Stomach (tissue), 9 donors: ENCODE measurements around the gene SLC16A2. TPM values are rescaled to one million over a fixed set of nuclear protein-coding genes. Genes with fewer than 3 reads are reported as not detected.

ENCODE experiments used
- DNase-seq, 2 donors: peaks; one replicate each; pipeline versions ENCODE4 v3.0.0 to v3.0.0-alpha.2; 2013 to 2019
- H3K27ac ChIP-seq, 5 donors: fragments of 200-600 bp in 4 of 5; sonication (generic) in 4 of 5; one replicate each; pipeline ENCODE4 v1.5.1; 2013 to 2019; ENCODE audit warnings: mild to moderate bottlenecking in 1 of 5, moderate library complexity in 1 of 5
- H3K27me3 ChIP-seq, 3 donors: fragments of 200-600 bp; sonication (generic); one replicate each; pipeline ENCODE4 v1.5.1; 2017 to 2019; ENCODE audit warnings: mixed run types in 1 of 3
- H3K36me3 ChIP-seq, 4 donors: fragments of 200-600 bp; sonication (generic); 1 replicate in 3 of 4; 2 replicates in 1 of 4; pipeline ENCODE4 v1.5.1; 2016 to 2019
- H3K4me1 ChIP-seq, 4 donors: fragments of 200-600 bp; sonication (generic); one replicate each; pipeline ENCODE4 v1.5.1; 2016 to 2019
- H3K4me3 ChIP-seq, 4 donors: fragments of 200-600 bp; sonication (generic) in 3 of 4; one replicate each; pipeline ENCODE4 v1.5.1; 2016 to 2019; ENCODE audit warnings: mild to moderate bottlenecking in 1 of 4
- H3K9me3 ChIP-seq, 4 donors: fragments of 200-600 bp; sonication (generic); one replicate each; pipeline ENCODE4 v1.5.1; 2016 to 2019
- EP300 ChIP-seq: sonication (generic); formaldehyde crosslinking; IDR thresholded peaks from one replicate; pipeline ENCODE4 v1.6.1; 2017; ENCODE audit warnings: antibody characterized with exemption
- POLR2A ChIP-seq, 4 donors: fragments of 450-650 bp; IDR thresholded peaks; one replicate each; pipeline ENCODE4 v1.6.1; 2016; ENCODE audit warnings: antibody characterized with exemption in 4 of 4, control low read depth in 2 of 4, mild to moderate bottlenecking in 1 of 4, moderate library complexity in 1 of 4
- POLR2AphosphoS5 ChIP-seq, 3 donors: sonication (generic); formaldehyde crosslinking; IDR thresholded peaks; one replicate each; pipeline ENCODE4 v1.6.1; 2016; ENCODE audit warnings: antibody characterized with exemption in 3 of 3
- WGBS, 5 donors: extraction: QIAGEN DNeasy Blood & Tissue Kit in 3 of 5; methylation state at CpG; one replicate each; pipeline versions ENCODE4 v1.1.5 to v1.1.7; 2013 to 2018; 5-methylcytosine and 5-hydroxymethylcytosine counted together
- intact Hi-C: fragments of 100-400 bp; cut with DNase I; formaldehyde crosslinking; loops from one replicate; pipeline ENCODE4 v1.15.1; 2023; ENCODE audit warnings: low total_unique reads
- polyA plus RNA-seq, 3 donors: library from polyadenylated mRNA; stranded (reverse); fragments of 200-250 nt; gene quantifications; one replicate each; pipeline ENCODE4 v1.2.3, GENCODE V29; 2013
- total RNA-seq, 5 donors: library from RNA; depleted of rRNA; stranded (reverse); fragments of >200 nt; gene quantifications; one replicate each; pipeline versions ENCODE4 v1.1.0 to v1.2.3, GENCODE V29; 2014 to 2016
- TF ChIP-seq, protein P1 (sequence below), 7 experiments: fragments of 450-650 bp in 4 of 7; fragments of 200-600 bp in 3 of 7; sonication (generic) in 3 of 7; IDR thresholded peaks; one replicate each; pipeline ENCODE4 v1.5.1; 2016 to 2019; ENCODE audit warnings: antibody characterized with exemption in 7 of 7, control low read depth in 2 of 7, mild to moderate bottlenecking in 1 of 7
- donor health status: healthy with polysubstance abuse.
- donor health status: Bipolar disorder and iron deficiency.
- donor health status: healthy.

The SLC16A2 gene
- total and polyA plus RNA-seq, 8 donors: 0.29 to 4.4 (median 2.4) TPM; not detected in 1

DNA sequence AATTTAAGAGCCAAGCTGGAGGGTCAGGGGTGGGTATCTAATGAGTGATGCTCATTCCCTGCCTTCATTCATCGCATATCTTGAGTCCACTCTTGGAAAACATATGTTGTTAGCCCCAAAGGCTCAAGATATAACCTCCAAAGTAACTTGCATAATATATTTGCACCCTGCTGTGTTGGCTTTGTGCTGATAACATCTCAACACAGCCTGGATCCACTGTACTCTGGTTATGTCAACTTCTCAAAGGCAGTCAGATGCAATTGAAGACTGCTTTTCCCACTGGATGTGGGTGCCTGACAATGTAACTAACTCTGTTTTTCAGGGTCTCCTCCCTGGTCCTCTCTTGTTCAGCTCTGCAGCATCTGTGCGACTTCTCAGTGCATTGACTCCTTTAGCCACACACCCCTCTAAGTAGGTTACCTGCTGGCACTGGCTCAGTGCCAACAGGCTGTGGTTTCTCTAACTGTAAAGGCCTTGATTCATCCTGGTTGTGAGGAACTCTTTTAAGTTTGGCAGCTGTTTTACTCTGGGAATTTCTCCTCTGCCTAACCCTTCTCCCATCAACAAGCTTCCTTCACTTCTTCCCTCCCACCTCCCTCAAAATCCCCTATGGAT is 28.1 kb downstream of the SLC16A2 start:
- WGBS, 5 donors: 58 to 78% (median 63%) methylated on average over 1 to 2 of the region's 2 CpGs
- peak; percentile 38 to 46 for DNase-seq
- no peak for TF ChIP-seq EP300

DNA sequence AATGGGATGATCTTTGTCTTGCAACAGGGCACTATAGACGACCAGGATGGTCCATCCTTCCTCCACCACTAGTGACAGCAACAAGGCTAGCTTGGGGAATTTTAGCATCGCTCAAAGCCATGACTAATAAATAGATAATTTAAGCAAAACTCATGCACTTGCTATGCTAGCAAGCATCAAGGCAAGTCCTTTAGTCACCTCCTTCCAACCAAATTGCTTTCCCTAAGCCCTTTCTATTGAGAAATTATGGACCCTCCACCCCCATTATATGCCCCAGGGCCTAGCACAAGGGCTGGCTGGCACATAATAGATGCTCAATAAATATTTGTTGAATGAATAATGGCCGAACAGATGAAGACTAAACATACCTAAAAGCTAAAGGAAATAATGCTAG is 28.6 kb downstream of the SLC16A2 start:
- DNase-seq: no peak
- TF ChIP-seq EP300 (no peak), POLR2AphosphoS5 (IDR thresholded peaks at IDR 0.05) (no peak), POLR2A (IDR thresholded peaks at IDR 0.05) (no peak)
- TF ChIP-seq, protein P1, sequence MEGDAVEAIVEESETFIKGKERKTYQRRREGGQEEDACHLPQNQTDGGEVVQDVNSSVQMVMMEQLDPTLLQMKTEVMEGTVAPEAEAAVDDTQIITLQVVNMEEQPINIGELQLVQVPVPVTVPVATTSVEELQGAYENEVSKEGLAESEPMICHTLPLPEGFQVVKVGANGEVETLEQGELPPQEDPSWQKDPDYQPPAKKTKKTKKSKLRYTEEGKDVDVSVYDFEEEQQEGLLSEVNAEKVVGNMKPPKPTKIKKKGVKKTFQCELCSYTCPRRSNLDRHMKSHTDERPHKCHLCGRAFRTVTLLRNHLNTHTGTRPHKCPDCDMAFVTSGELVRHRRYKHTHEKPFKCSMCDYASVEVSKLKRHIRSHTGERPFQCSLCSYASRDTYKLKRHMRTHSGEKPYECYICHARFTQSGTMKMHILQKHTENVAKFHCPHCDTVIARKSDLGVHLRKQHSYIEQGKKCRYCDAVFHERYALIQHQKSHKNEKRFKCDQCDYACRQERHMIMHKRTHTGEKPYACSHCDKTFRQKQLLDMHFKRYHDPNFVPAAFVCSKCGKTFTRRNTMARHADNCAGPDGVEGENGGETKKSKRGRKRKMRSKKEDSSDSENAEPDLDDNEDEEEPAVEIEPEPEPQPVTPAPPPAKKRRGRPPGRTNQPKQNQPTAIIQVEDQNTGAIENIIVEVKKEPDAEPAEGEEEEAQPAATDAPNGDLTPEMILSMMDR (IDR thresholded peaks at IDR 0.05): no peak
- intact Hi-C loops: no loop called here

More for the DNA sequence above, 28.1 kb downstream of the SLC16A2 start:
- H3K27me3 ChIP-seq: no peaks in the 10 kb centered on the region
- no peak overlapping the region for H3K27ac ChIP-seq
- H3K4me1 ChIP-seq: peaks cover 0 to 4% (median 3%) of the 10 kb centered on the region in 4 donors
- no peaks in the 10 kb centered on the region for H3K9me3 ChIP-seq
- H3K36me3 ChIP-seq: no peaks in the 10 kb centered on the region
- H3K4me3 ChIP-seq: no peak overlapping the region
- intact Hi-C loops: no loop called here

DNA sequence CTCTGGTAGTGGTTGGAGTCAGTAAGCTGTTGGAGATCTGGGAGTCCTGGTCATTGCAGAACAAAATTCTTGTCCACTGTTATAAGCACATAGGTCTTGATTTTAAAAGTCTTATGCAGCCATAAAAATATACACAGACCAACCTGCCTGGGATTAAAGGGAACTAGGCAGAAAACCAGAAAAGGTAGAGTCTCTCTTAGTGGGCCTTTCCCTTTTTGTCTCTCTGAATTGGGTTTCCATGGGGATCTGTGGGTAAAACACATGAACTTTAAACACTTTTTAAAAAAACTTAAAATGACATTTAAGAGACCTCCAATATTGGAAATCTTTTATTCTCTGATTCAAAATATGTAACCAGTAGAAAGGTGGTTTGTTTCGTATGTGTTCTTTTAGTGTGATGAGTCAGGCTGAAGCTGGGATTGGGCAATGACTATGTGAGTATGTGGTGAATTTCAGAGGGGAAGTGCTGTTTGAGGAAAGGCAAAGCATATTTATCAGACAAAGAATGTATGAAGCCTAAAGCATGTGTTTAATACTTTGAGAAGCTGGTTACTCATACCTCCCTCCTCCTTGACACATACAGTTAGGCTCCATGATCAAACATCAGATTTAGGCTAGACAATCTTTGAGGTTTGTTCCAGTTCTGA is 29.6 kb downstream of the SLC16A2 start:
- 46 to 67% (median 61%) methylated on average over 1 of the region's 1 CpG for WGBS, 5 donors
- Histone ChIP-seq H3K27me3 (no peaks in the 10 kb centered on the region), H3K27ac (peak overlapping the region in 1 of 5 donors; percentile 17), H3K9me3 (no peaks in the 10 kb centered on the region), H3K4me3 (no peak overlapping the region), H3K36me3 (no peaks in the 10 kb centered on the region), H3K4me1 (peaks cover 0 to 4% (median 3%) of the 10 kb centered on the region in 4 donors)
- peak in 1 of 2 donors; percentile 7 for DNase-seq
- intact Hi-C loops: no loop called here
- TF ChIP-seq POLR2AphosphoS5 (IDR thresholded peaks at IDR 0.05): peak in 1 of 3 donors; percentile 36
- TF ChIP-seq, protein P1 (IDR thresholded peaks at IDR 0.05): no peak

More for the DNA sequence above, 28.6 kb downstream of the SLC16A2 start:
- H3K27me3 ChIP-seq: no peaks in the 10 kb centered on the region
- no peaks in the 10 kb centered on the region for H3K36me3 ChIP-seq
- no peak overlapping the region for H3K4me3 ChIP-seq
- H3K27ac ChIP-seq: no peak overlapping the region
- 54 to 80% (median 79%) methylated on average over 3 of the region's 3 CpGs for WGBS, 5 donors
- H3K9me3 ChIP-seq: no peaks in the 10 kb centered on the region
- H3K4me1 ChIP-seq: peaks cover 0 to 4% (median 3%) of the 10 kb centered on the region in 4 donors

DNA sequence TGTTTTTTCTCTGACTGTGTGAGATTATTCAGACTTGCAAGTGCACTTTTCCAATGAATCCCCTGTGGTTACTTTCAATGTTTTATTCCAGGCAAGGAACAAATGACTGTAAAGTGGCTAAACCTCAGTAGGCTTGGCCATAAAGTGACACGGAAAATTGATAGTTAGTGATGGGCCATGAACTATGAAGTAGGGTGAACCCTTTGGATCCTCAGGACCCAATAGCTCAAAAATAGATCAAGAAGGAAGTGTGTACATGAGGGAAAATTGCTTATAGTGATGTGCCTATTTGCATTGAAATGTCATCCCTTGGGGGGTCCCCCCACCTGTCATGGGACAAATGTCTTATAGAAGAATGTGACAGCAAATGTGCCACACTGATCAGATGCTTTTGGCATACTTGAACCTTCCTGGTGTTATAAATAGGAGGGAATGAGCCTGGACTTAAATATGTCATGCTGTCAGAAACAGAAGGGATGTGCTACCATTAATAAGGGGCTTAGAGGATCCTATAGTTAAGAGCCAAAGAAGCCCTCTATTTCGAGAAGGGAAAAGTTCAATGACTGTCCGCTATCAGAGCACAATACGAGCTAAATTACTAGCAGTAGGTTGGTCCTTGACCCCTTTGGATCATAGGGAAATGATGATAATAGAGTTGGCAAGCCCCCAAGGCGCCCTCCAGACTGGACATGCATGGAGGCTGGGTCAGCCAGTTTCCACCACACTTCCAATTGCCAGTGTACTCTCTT is 30.3 kb downstream of the SLC16A2 start:
- H3K27ac ChIP-seq: peak overlapping the region in 1 of 5 donors; percentile 17
- H3K36me3 ChIP-seq: no peaks in the 10 kb centered on the region
- TF ChIP-seq, protein P1 (IDR thresholded peaks at IDR 0.05): no peak
- no peak for TF ChIP-seq EP300
- no peak for TF ChIP-seq POLR2A (IDR thresholded peaks at IDR 0.05)
- TF ChIP-seq POLR2AphosphoS5 (IDR thresholded peaks at IDR 0.05): no peak
- H3K9me3 ChIP-seq: no peaks in the 10 kb centered on the region
- intact Hi-C loops: no loop called here
- peaks cover 0 to 4% (median 3%) of the 10 kb centered on the region in 4 donors for H3K4me1 ChIP-seq
- no peak for DNase-seq
- no peak overlapping the region for H3K4me3 ChIP-seq
- WGBS, 5 donors: 63 to 92% (median 79%) methylated on average over 5 of the region's 5 CpGs
- H3K27me3 ChIP-seq: no peaks in the 10 kb centered on the region
